Endothelial cell of umbilical vein (primary cell): Measurements from ENCODE around the gene VIPR2. TPM values are rescaled to one million over a fixed set of nuclear protein-coding genes. Genes with fewer than 3 reads are reported as not detected.

Experiments
- BruUV-seq: library from RNA; stranded (reverse); fragments of 400-500 nt; replicated peaks from 2 replicates; lab custom pipeline; 2021; lab: Mats Ljungman, UMichigan
- CTCF ChIA-PET: fragments of 300-600, 350-600 bp; sonication (Branson Sonifier 250); formaldehyde crosslinking; loops from one replicate; lab custom pipeline; 2021; ENCODE audit warnings: antibody characterized with exemption, inconsistent platforms; lab: Charles Lee
- POLR2A ChIA-PET: fragments of 300-600, 350-600 bp; sonication (Branson Sonifier 250); formaldehyde crosslinking; loops from one replicate; lab custom pipeline; 2021; ENCODE audit warnings: antibody characterized with exemption, inconsistent platforms; lab: Charles Lee
- DNase-seq: peaks from one replicate; pipeline ENCODE4 v3.0.0-alpha.2; 2011; ENCODE audit warnings: low read depth, low spot score
- FAIRE-seq: peaks from 2 replicates; lab custom pipeline; 2011; peaks lifted over from hg19 to GRCh38; lab: Jason Lieb, UNC
- H2AFZ ChIP-seq: 2 replicates; pipeline ENCODE4 v1.6.0; 2012; ENCODE audit warnings: low read depth, low read length, control low read depth, inconsistent platforms
- H3K27ac ChIP-seq: 2 replicates; pipeline ENCODE4 v1.5.1; 2011; ENCODE audit warnings: low read depth, mild to moderate bottlenecking, control low read depth, low read length, moderate library complexity; ENCODE audit not compliant: insufficient read depth
- H3K27me3 ChIP-seq, 2 experiments: 2 replicates each; pipeline versions ENCODE4 v1.6.0 to v1.6.1; 2011; ENCODE audit warnings: low read length in 2 of 2, mixed read lengths in 1 of 2; ENCODE audit not compliant: control insufficient read depth in 2 of 2, insufficient read depth in 2 of 2
- H3K36me3 ChIP-seq, 2 experiments: 2 replicates in 1 of 2; 3 replicates in 1 of 2; pipeline ENCODE4 v1.5.1; 2011; ENCODE audit warnings: low read length in 2 of 2, mild to moderate bottlenecking in 1 of 2, moderate library complexity in 1 of 2; ENCODE audit not compliant: control insufficient read depth in 2 of 2, insufficient read depth in 2 of 2; ENCODE audit errors: extremely low read depth in 1 of 2
- H3K4me1 ChIP-seq: 3 replicates; pipeline ENCODE4 v1.5.1; 2011; ENCODE audit warnings: mild to moderate bottlenecking, low read length; ENCODE audit not compliant: control insufficient read depth, insufficient read depth; ENCODE audit errors: extremely low read depth
- H3K4me2 ChIP-seq: 2 replicates; pipeline ENCODE4 v1.6.1; 2011; ENCODE audit warnings: low read length, control low read depth, mixed read lengths; ENCODE audit not compliant: insufficient read depth
- H3K4me3 ChIP-seq, 3 experiments: fragments of 200-600 bp in 1 of 3; sonication (generic), shearing (Covaris generic) in 1 of 3; replicated peaks in 1 of 3; 2 replicates each; pipeline ENCODE4 v1.5.1; 2011 to 2016; ENCODE audit warnings: control low read depth in 3 of 3, low read length in 3 of 3, mild to moderate bottlenecking in 2 of 3, inconsistent platforms in 1 of 3, low read depth in 1 of 3, moderate library complexity in 1 of 3; ENCODE audit not compliant: insufficient read depth in 1 of 3
- H3K79me2 ChIP-seq: 2 replicates; pipeline ENCODE4 v1.6.0; 2012; ENCODE audit warnings: low read length, inconsistent platforms; ENCODE audit not compliant: control insufficient read depth, insufficient read depth
- H3K9ac ChIP-seq: replicated peaks from 2 replicates; pipeline ENCODE3; 2011; ENCODE audit warnings: low read length, control low read depth; ENCODE audit not compliant: insufficient read depth; ENCODE audit errors: extremely low read depth
- H3K9me1 ChIP-seq: replicated peaks from 3 replicates; pipeline ENCODE4 v1.6.0; 2011; ENCODE audit warnings: mild to moderate bottlenecking, low read length; ENCODE audit not compliant: control insufficient read depth, insufficient read depth; ENCODE audit errors: extremely low read depth
- H3K9me3 ChIP-seq: replicated peaks from 2 replicates; pipeline ENCODE4 v1.5.1; 2012; ENCODE audit warnings: low read length, inconsistent platforms; ENCODE audit not compliant: control insufficient read depth, insufficient read depth
- H4K20me1 ChIP-seq: replicated peaks from 2 replicates; pipeline ENCODE3; 2011; ENCODE audit warnings: mild to moderate bottlenecking, low read length; ENCODE audit not compliant: control insufficient read depth, insufficient read depth; ENCODE audit errors: extremely low read depth
- POLR2A ChIP-seq: IDR thresholded peaks from 2 replicates; pipeline ENCODE4 v1.6.1; 2012; ENCODE audit warnings: low read depth, mild to moderate bottlenecking, control low read depth, low read length
- dilution Hi-C: fragments of 300-500 bp; cut with MboI; formaldehyde crosslinking; loops from one replicate; pipeline ENCODE4 v1.15.0; 2019; ENCODE audit warnings: low sequenced_read_pairs; ENCODE audit not compliant: extremely low pct_ligation_motif_present
- intact Hi-C: fragments of 100-400 bp; cut with micrococcal nuclease; formaldehyde crosslinking; loops from one replicate; pipeline ENCODE4 v1.10.0; 2022
- polyA plus RNA-seq, 4 experiments: library from polyadenylated mRNA; depleted of rRNA in 3 of 4; stranded (reverse) in 3 of 4; unstranded in 1 of 4; fragments of >200 nt; gene quantifications; 2 replicates each; pipeline versions ENCODE4 v1.2.1 to v1.2.3, GENCODE V29; 2011 to 2012; ENCODE audit warnings: missing spikeins in 1 of 4
- total RNA-seq: library from RNA; stranded (reverse); gene quantifications from 2 replicates; pipeline ENCODE4 v1.2.3, GENCODE V29; 2021
- TF ChIP-seq, protein P1 (sequence below): IDR thresholded peaks from 2 replicates; pipeline ENCODE4 v1.6.1; 2011; ENCODE audit not compliant: insufficient read depth, insufficient read length

VIPR2 gene
- total and polyA plus RNA-seq, 2 donors (not counting 3 experiments of a cell fraction or from before 2014, with no cell fraction given): not detected

DNA sequence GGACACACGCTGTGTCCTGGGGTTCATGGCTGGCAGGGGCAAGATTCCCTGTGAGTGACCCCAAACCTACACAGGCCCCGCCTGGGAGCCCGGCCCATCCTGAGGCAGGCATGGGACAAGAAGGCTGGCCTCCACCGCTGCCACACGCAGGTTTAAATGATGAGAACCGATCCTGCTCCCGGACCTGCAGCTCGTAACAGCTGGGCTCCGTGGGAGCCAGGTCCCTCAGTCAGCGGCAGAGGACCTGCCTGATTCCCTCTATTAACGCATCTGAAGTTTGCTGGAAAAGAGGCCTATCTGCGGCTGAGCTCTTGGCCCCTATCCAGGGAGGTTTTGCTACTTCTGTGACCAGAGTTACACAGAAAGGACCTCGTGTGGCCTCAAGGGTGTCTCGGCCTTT lies 112.3 kb downstream of the VIPR2 start:
- ChIA-PET POLR2A (no interaction called here), CTCF (no interaction called here)
- DNase-seq: no peak
- Histone ChIP-seq H3K27me3 (no peaks in the 10 kb centered on the region), H3K4me3 (no peak overlapping the region), H3K4me2 (no peak overlapping the region), H4K20me1 (no peaks in the 10 kb centered on the region), H3K27ac (no peak overlapping the region), H3K9me1 (no peaks in the 10 kb centered on the region), H3K9me3 (no peaks in the 10 kb centered on the region), H3K36me3 (no peaks in the 10 kb centered on the region), H3K9ac (no peak overlapping the region), H2AFZ (no peak overlapping the region), H3K4me1 (peaks cover 3% of the 10 kb centered on the region), H3K79me2 (no peaks in the 10 kb centered on the region)
- no peak for TF ChIP-seq POLR2A
- intact Hi-C loops: no loop called here
- dilution Hi-C loops: no loop called here
- BruUV-seq: no TSS peak
- FAIRE-seq: no peak

DNA sequence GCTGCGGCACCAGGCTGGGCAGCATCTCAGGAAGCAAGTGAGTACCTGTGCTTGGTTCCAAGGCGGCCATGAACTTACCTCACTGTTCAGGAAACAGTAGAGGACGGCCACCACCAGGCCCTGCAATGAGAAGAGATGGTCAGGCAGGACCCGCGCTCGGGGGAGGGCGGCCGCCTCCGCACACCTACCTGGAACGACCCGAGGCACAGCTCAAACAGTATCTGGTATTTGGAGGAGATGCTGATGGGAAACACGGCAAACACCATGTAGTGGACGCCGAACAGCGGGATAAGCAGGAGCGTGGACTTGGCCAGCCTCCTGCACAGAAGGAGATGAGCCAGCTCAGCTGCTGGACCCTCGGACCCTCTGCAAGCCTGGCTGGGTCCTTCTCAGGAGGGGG lies 112.9 kb downstream of the VIPR2 start:
- no peaks in the 10 kb centered on the region for H3K36me3 ChIP-seq
- no peak for FAIRE-seq

More for the DNA sequence above, 112.9 kb downstream of the VIPR2 start:
- intact Hi-C loops (no loop called here), dilution Hi-C loops (no loop called here)
- Histone ChIP-seq H3K79me2 (no peaks in the 10 kb centered on the region), H2AFZ (no peak overlapping the region), H3K4me1 (peaks cover 3% of the 10 kb centered on the region), H3K4me3 (no peak overlapping the region), H3K9me3 (no peaks in the 10 kb centered on the region), H3K9me1 (no peaks in the 10 kb centered on the region), H3K27me3 (no peaks in the 10 kb centered on the region), H3K4me2 (no peak overlapping the region), H4K20me1 (no peaks in the 10 kb centered on the region), H3K9ac (no peak overlapping the region), H3K27ac (no peak overlapping the region)
- POLR2A ChIA-PET: no interaction called here
- DNase-seq: no peak
- no peak for TF ChIP-seq POLR2A
- TF ChIP-seq, protein P1, sequence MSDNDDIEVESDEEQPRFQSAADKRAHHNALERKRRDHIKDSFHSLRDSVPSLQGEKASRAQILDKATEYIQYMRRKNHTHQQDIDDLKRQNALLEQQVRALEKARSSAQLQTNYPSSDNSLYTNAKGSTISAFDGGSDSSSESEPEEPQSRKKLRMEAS: no peak
- CTCF ChIA-PET: no interaction called here
- BruUV-seq: no TSS peak
